GM12874 (cell line): Measurements from ENCODE around the gene B3GALT5.

Experiments
- TF ChIP-seq, protein P1 (sequence below): IDR thresholded peaks from 2 replicates; pipeline ENCODE4 v1.5.1; 2011; ENCODE audit warnings: low read depth, mild to moderate bottlenecking, control low read depth, low read length, moderate library complexity; ENCODE audit not compliant: insufficient read depth

The B3GALT5 gene

DNA sequence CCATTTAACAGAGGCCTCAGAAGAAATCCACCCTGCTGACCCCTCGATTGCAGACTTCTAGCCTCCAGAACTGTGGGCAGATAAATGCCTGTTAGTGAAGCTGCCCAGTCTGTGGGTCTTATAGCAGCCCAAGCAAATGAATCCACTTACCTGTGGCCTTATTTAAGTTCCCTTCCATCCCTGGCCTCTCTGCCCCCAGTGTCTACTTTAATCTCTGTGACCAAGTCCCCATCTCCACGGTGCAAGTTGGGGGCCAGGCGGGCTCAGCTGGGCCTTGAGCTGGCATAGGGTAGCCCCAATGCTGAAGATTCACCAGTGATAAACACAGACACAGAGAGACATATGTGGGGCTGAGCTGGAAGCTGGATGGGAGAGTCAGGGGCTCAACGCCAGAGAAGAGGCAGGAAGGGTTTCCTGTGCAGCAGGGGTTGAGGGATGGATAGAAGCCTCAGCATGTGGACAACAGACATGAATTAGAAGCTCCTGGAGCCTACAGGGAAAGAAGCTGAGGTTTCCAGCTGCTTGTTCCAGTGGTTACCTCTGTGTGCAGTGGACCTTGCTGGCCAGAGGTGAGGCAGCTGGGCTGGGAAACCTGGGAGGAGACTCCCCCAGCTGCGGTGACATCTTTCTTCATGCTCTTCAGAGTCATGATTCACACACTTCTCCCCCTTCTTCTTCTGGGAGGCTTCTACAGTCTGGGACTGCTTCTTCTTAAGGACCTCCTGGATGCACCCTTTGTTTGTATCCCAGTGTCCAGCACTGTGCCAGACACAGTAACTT lies 13.4 kb upstream of the B3GALT5 start:
- TF ChIP-seq, protein P1, sequence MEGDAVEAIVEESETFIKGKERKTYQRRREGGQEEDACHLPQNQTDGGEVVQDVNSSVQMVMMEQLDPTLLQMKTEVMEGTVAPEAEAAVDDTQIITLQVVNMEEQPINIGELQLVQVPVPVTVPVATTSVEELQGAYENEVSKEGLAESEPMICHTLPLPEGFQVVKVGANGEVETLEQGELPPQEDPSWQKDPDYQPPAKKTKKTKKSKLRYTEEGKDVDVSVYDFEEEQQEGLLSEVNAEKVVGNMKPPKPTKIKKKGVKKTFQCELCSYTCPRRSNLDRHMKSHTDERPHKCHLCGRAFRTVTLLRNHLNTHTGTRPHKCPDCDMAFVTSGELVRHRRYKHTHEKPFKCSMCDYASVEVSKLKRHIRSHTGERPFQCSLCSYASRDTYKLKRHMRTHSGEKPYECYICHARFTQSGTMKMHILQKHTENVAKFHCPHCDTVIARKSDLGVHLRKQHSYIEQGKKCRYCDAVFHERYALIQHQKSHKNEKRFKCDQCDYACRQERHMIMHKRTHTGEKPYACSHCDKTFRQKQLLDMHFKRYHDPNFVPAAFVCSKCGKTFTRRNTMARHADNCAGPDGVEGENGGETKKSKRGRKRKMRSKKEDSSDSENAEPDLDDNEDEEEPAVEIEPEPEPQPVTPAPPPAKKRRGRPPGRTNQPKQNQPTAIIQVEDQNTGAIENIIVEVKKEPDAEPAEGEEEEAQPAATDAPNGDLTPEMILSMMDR, result no peak

DNA sequence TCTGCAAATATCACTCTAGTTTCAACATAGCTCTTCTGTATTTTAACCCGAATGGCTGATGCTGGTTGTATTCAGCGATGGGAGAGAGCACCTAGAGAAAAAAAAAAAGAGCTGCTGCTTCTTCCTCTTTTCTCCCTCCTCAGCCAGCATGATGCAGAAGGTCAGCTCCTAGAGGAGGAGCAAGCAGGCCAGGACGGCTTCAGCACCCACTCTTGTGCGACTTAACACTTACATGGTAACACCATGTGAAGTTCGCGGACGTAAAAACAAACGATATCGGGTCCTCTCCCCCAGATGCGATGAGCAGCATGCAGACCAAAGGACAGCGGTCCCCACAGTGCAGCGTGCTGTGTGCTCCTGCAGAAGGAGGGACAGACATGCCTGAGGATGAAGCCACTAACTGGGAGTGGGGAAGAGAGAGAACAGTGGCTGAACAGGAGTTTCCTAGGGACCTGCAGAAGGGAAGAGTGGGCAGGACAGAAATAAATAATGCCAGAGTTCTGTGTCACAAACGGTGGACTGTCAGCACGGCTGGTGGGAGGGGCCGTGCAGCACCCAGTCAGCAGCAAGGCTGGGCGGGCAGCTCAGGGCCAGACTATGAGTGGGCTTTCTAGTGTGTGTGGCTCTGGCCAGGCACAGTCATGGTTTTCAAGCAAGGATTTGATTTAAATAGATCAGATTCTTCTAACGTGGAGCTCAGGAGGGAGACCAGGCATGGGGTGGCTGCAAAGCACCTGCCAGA lies 11.4 kb upstream of the B3GALT5 start:
- TF ChIP-seq, protein P1, result no peak

DNA sequence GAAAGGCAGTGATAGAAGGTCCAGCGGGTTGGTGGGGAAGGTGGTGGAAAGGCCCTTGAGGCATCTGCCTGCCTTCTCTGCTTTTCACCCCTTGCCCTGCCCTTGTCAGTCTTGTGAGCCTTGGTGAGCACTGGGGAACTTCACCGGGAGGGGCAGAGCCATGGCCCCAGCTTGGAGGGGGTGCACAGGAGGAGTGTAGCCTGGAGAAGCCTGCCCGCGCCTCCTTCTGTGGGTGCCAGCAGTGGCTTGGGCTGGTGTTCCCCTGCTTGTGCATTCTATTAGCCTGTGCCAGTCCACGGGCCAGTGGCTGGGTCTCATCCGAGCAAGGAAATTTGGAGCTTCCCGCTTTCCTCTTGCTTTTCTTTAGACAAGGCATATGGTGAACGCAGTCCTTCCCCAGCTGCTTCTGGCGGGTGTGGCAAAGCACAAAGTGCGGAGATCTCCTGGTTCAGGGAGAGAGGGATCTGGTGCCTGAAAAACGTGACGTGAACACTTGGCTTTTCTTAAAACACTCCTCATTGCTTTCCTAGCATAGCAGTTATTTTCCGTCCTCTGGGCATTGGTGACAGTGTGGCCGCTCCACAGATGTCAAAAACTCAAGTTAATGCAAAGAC lies 10.6 kb upstream of the B3GALT5 start:
- TF ChIP-seq, protein P1, result no peak

- TF ChIP-seq, protein P1, result no peak
Observed at GRCh38 chr21:39602793-39603192, 9.9 kb upstream of the B3GALT5 start.

DNA sequence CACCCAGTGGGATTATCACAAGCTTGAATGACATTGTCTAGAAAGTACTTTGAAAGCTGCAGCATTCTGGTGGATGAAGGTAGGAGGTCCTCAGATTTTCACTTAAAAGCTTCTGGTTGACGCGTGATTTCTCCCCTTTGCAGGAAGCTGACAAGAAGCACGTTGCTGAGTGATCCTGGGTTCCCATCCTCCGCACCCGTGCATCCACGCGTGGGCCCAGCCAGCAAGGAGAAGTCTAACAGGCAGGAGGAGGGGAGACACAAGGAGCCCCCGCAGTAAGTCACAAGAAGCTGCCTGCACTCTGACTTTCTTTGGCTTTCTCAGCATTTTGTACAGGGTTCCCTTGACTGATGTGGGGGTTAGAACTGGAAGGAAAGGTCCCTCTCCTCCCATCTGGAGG lies 7.8 kb upstream of the B3GALT5 start:
- TF ChIP-seq, protein P1, result no peak

DNA sequence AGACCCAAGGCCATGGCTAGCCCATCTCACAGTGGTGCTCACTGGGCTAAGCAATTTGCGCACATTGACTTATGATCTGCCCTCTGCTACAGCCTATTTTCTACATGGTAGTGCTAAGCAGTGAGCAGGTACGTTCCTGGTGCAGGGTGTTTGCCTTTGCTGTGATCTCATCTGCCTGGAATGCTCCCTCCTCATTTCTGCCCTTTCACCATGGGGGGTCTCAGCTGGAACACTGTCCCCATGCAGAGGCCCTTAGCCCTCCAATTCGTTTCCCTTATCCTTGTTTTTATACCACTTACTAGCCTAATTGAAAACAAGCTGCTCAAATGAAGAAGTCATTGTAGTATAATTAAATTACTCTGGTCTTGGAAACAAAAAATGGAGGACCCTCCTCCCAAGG lies 2.0 kb upstream of the B3GALT5 start:
- TF ChIP-seq, protein P1, result no peak

GRCh38 chr21:39611551-39612190 lies 1.1 kb upstream of the B3GALT5 start:
- TF ChIP-seq, protein P1, result no peak
